HepG2 (cell line): ENCODE data around the gene PCBP2. TPM values are rescaled to one million over a fixed set of nuclear protein-coding genes. Genes with fewer than 3 reads are reported as not detected.

Experiments used
- KLF9 ChIP-seq: IDR thresholded peaks from 2 replicates; pipeline ENCODE4 v1.6.1; 2016; ENCODE audit warnings: low read depth
- MAF1 ChIP-seq: sonication (generic); formaldehyde crosslinking; IDR thresholded peaks from 2 replicates; pipeline ENCODE4 v1.5.0; 2020; ENCODE audit warnings: missing genetic modification reagents, borderline replicate concordance
- NCOA5 ChIP-seq: sonication (generic); formaldehyde crosslinking; IDR thresholded peaks from 2 replicates; pipeline ENCODE4 v1.4.0; 2020; ENCODE audit warnings: missing genetic modification reagents
- RBAK ChIP-seq: sonication (generic); formaldehyde crosslinking; IDR thresholded peaks from 2 replicates; pipeline ENCODE4 v1.5.1; 2020; ENCODE audit warnings: mild to moderate bottlenecking, missing genetic modification reagents
- XRCC5 ChIP-seq: fragments of 200-400 bp; formaldehyde crosslinking; optimal IDR thresholded peaks from 2 replicates; pipeline ENCODE3; 2017; ENCODE audit warnings: mild to moderate bottlenecking, low read length
- ZEB1 ChIP-seq: IDR thresholded peaks from 2 replicates; pipeline ENCODE4 v1.6.1; 2012; ENCODE audit warnings: mild to moderate bottlenecking, low read depth, inconsistent platforms; ENCODE audit not compliant: insufficient replicate concordance
- ZNF431 ChIP-seq: sonication (generic); formaldehyde crosslinking; IDR thresholded peaks from 2 replicates; pipeline ENCODE4 v1.9.0; 2022; ENCODE audit warnings: missing genetic modification reagents, low read depth, mild to moderate bottlenecking, borderline replicate concordance
- polyA plus RNA-seq, 8 experiments: library from polyadenylated mRNA; depleted of rRNA in 3 of 8; stranded (reverse) in 7 of 8; unstranded in 1 of 8; fragments of >200 nt; fragmentation: Illumina TruSeq in 4 of 8; extraction: Trizol in 4 of 8; gene quantifications; 2 replicates each; pipeline versions ENCODE4 v1.2.1 to v1.2.3, GENCODE V29; 2011 to 2016; ENCODE audit warnings: low read depth in 4 of 8, missing spikeins in 1 of 8, mixed read lengths in 1 of 8; ENCODE audit not compliant: insufficient read depth in 1 of 8
- total RNA-seq, 5 experiments: library from RNA; depleted of rRNA; stranded (reverse); fragments of >200 nt; fragmentation: Illumina TruSeq; extraction: Trizol; gene quantifications; 2 replicates each; pipeline ENCODE4 v1.2.3, GENCODE V29; 2016; ENCODE audit warnings: low read depth in 1 of 5
- TF ChIP-seq, protein P1 (sequence below): IDR thresholded peaks from 2 replicates; pipeline ENCODE4 v1.4.0; 2020; ENCODE audit warnings: mild to moderate bottlenecking, missing genetic modification reagents
- TF ChIP-seq, protein P2 (sequence below): sonication (generic); formaldehyde crosslinking; IDR thresholded peaks from 2 replicates; pipeline ENCODE4 v1.4.0; 2020; ENCODE audit warnings: mild to moderate bottlenecking, missing genetic modification reagents
- TF ChIP-seq, protein P3 (sequence below): sonication (generic); formaldehyde crosslinking; IDR thresholded peaks from 2 replicates; pipeline ENCODE4 v1.8.1; 2022; ENCODE audit warnings: low read depth, mild to moderate bottlenecking, missing genetic modification reagents
- TF ChIP-seq, protein P4 (sequence below): IDR thresholded peaks from 2 replicates; pipeline ENCODE4 v1.6.1; 2016; ENCODE audit warnings: mild to moderate bottlenecking, missing biosample characterization, missing genetic modification reagents
- TF ChIP-seq, protein P5 (sequence below): sonication (generic); formaldehyde crosslinking; IDR thresholded peaks from 2 replicates; pipeline ENCODE4 v1.4.0; 2020; ENCODE audit warnings: missing genetic modification reagents

The PCBP2 gene
- total and polyA plus RNA-seq, 2 of the 13 experiments (the other 11 are each of a cell fraction or from before 2014, with no cell fraction given): 154 to 345 TPM

GRCh38 chr12:53451661-53452158 is at the start of gene PCBP2 (continued):
- TF ChIP-seq, protein P1, sequence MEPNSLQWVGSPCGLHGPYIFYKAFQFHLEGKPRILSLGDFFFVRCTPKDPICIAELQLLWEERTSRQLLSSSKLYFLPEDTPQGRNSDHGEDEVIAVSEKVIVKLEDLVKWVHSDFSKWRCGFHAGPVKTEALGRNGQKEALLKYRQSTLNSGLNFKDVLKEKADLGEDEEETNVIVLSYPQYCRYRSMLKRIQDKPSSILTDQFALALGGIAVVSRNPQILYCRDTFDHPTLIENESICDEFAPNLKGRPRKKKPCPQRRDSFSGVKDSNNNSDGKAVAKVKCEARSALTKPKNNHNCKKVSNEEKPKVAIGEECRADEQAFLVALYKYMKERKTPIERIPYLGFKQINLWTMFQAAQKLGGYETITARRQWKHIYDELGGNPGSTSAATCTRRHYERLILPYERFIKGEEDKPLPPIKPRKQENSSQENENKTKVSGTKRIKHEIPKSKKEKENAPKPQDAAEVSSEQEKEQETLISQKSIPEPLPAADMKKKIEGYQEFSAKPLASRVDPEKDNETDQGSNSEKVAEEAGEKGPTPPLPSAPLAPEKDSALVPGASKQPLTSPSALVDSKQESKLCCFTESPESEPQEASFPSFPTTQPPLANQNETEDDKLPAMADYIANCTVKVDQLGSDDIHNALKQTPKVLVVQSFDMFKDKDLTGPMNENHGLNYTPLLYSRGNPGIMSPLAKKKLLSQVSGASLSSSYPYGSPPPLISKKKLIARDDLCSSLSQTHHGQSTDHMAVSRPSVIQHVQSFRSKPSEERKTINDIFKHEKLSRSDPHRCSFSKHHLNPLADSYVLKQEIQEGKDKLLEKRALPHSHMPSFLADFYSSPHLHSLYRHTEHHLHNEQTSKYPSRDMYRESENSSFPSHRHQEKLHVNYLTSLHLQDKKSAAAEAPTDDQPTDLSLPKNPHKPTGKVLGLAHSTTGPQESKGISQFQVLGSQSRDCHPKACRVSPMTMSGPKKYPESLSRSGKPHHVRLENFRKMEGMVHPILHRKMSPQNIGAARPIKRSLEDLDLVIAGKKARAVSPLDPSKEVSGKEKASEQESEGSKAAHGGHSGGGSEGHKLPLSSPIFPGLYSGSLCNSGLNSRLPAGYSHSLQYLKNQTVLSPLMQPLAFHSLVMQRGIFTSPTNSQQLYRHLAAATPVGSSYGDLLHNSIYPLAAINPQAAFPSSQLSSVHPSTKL (CRISPR knock-in tag): peak; percentile 42; the same call in 1 of the 2 replicates
- TF ChIP-seq, protein P2, sequence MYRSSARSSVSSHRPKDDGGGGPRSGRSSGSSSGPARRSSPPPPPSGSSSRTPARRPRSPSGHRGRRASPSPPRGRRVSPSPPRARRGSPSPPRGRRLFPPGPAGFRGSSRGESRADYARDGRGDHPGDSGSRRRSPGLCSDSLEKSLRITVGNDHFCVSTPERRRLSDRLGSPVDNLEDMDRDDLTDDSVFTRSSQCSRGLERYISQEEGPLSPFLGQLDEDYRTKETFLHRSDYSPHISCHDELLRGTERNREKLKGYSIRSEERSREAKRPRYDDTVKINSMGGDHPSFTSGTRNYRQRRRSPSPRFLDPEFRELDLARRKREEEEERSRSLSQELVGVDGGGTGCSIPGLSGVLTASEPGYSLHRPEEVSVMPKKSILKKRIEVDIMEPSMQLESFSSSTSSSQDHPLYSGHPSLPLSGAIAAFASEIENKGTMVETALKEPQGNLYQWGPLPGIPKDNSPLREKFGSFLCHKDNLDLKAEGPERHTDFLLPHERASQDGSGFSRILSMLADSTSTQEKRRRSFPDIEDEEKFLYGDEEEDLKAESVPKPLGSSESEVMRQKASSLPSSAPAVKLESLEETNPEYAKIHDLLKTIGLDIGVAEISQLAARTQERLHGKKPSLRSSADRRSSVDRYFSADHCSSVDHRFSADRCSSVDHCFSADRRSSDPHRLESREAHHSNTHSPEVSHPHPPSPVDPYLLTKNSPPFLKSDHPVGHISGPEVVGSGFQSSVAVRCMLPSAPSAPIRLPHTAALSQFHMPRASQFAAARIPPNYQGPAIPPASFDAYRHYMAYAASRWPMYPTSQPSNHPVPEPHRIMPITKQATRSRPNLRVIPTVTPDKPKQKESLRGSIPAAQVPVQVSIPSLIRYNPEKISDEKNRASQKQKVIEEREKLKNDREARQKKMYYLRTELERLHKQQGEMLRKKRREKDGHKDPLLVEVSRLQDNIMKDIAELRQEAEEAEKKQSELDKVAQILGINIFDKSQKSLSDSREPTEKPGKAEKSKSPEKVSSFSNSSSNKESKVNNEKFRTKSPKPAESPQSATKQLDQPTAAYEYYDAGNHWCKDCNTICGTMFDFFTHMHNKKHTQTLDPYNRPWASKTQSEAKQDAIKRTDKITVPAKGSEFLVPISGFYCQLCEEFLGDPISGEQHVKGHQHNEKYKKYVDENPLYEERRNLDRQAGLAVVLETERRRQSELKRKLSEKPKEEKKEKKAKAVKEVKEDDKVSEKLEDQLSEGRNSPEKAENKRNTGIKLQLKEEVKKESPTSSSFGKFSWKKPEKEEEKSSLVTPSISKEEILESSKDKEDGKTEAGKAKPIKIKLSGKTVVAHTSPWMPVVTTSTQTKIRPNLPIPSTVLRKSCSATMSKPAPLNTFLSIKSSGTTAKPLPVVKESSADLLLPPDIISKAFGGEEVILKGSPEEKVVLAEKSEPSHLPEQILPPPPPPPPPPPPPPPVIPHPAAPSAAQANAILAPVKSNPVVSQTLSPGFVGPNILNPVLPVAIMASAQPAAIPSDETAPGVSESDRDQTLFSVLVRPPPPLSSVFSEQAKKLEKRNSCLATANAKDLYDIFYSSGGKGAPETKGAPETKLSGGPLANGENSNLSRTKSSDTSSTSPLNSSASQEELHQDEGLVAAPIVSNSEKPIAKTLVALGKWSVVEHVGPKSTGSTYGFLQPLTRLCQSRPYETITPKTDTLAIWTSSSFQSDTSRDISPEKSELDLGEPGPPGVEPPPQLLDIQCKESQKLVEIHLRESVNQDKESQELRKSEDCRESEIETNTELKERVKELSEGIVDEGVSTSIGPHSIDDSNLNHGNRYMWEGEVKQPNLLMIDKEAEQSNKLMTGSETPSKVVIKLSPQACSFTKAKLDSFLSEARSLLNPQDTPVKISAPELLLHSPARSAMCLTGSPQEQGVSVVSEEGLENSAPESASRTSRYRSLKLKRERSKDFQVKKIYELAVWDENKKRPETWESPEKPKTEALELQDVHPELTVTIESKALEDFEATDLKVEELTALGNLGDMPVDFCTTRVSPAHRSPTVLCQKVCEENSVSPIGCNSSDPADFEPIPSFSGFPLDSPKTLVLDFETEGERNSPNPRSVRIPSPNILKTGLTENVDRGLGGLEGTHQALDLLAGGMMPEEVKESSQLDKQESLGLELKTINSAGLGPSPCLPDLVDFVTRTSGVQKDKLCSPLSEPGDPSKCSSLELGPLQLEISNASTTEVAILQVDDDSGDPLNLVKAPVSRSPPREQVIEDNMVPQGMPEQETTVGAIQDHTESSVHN (CRISPR knock-in tag): no peak
- TF ChIP-seq KLF9 (CRISPR knock-in tag) (no peak), XRCC5 (peak; percentile 98), RBAK (CRISPR knock-in tag) (no peak), MAF1 (CRISPR knock-in tag) (peak; percentile 74; the same call in 1 of the 2 replicates), NCOA5 (no peak), ZEB1 (peak; percentile 8), ZNF431 (CRISPR knock-in tag) (no peak)
- TF ChIP-seq, protein P3, sequence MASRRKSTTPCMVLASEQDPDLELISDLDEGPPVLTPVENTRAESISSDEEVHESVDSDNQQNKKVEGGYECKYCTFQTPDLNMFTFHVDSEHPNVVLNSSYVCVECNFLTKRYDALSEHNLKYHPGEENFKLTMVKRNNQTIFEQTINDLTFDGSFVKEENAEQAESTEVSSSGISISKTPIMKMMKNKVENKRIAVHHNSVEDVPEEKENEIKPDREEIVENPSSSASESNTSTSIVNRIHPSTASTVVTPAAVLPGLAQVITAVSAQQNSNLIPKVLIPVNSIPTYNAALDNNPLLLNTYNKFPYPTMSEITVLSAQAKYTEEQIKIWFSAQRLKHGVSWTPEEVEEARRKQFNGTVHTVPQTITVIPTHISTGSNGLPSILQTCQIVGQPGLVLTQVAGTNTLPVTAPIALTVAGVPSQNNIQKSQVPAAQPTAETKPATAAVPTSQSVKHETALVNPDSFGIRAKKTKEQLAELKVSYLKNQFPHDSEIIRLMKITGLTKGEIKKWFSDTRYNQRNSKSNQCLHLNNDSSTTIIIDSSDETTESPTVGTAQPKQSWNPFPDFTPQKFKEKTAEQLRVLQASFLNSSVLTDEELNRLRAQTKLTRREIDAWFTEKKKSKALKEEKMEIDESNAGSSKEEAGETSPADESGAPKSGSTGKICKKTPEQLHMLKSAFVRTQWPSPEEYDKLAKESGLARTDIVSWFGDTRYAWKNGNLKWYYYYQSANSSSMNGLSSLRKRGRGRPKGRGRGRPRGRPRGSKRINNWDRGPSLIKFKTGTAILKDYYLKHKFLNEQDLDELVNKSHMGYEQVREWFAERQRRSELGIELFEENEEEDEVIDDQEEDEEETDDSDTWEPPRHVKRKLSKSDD (CRISPR knock-in tag): peak; percentile 71; the same call in 1 of the 2 replicates
- TF ChIP-seq, protein P4, sequence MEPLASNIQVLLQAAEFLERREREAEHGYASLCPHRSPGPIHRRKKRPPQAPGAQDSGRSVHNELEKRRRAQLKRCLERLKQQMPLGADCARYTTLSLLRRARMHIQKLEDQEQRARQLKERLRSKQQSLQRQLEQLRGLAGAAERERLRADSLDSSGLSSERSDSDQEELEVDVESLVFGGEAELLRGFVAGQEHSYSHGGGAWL (CRISPR knock-in tag): peak; percentile 23; the same call in 1 of the 2 replicates
- TF ChIP-seq, protein P5, sequence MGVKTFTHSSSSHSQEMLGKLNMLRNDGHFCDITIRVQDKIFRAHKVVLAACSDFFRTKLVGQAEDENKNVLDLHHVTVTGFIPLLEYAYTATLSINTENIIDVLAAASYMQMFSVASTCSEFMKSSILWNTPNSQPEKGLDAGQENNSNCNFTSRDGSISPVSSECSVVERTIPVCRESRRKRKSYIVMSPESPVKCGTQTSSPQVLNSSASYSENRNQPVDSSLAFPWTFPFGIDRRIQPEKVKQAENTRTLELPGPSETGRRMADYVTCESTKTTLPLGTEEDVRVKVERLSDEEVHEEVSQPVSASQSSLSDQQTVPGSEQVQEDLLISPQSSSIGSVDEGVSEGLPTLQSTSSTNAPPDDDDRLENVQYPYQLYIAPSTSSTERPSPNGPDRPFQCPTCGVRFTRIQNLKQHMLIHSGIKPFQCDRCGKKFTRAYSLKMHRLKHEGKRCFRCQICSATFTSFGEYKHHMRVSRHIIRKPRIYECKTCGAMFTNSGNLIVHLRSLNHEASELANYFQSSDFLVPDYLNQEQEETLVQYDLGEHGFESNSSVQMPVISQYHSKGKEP (CRISPR knock-in tag): 0 out of 2 replicates have a peak, but pooled peaks have one; percentile 32
